ENCODE results near the gene ABCC4. TPM values are rescaled to one million over a fixed set of nuclear protein-coding genes. Genes with fewer than 3 reads are reported as not detected.

ABCC4 gene
- total and polyA plus RNA-seq, 2 donors (not counting 1 experiment from before 2014, with no cell fraction given), result 1.8 to 7.1 TPM

- intact Hi-C loops (cut with micrococcal nuclease), result loop anchor here (5.0 kb wide), 1 partner anchor 74 kb away; the partner anchor contains the start of gene ABCC4
- WGBS (ENCODE audit: insufficient coverage), result 83% methylated on average over 3 of the region's 5 CpGs
- H3K36me3 ChIP-seq (replicated peaks in 1 of 2; ENCODE audit: control extremely low read depth in 1 of 2, control insufficient read depth in 1 of 2, extremely low read depth in 1 of 2, insufficient read depth in 2 of 2, low read length in 1 of 2), result no peaks in the 10 kb centered on the region
- no peak for ATAC-seq (ENCODE audit: low read depth)
- H3K79me2 ChIP-seq (ENCODE audit: control insufficient read depth, insufficient read depth, low read length), result no peaks in the 10 kb centered on the region
- H3K27ac ChIP-seq (ENCODE audit: low read length in 2 of 2), result no peak overlapping the region
- DNase-seq, result no peak
- no peaks in the 10 kb centered on the region for H3K9me3 ChIP-seq (ENCODE audit: control extremely low read depth in 1 of 3, control insufficient read depth in 2 of 3, insufficient read depth in 1 of 3, low read length in 2 of 3)
- TF ChIP-seq EZH2 (IDR thresholded peaks at IDR 0.05; ENCODE audit: borderline replicate concordance, insufficient read depth, low read depth, low read length, poor library complexity, severe bottlenecking) (no peak), CTCF (IDR thresholded peaks at IDR 0.05) (no peak)
- Mint-ChIP-seq H3K9me3 (ENCODE audit: insufficient read depth) (no peaks in the 10 kb centered on the region), H3K4me1 (peaks cover 21% of the 10 kb centered on the region), H3K27me3 (no peaks in the 10 kb centered on the region), H3K4me3 (no peak overlapping the region), H3K27ac (no peak overlapping the region)
- CTCF ChIA-PET, result interaction anchor here (1.0 to 3.5 kb wide), 2 partner anchors 36 to 176 kb away, joined by 4 to 12 read pairs; no protein-coding TSS in a partner anchor
- no peak overlapping the region for H3K4me3 ChIP-seq (ENCODE audit: control extremely low read depth in 1 of 5, extremely low read depth in 1 of 5, insufficient read depth in 1 of 5, low read depth in 2 of 5, low read length in 4 of 5)
- peaks cover 12 to 22% of the 10 kb centered on the region in 2 donors for H3K4me1 ChIP-seq (ENCODE audit: control insufficient read depth in 2 of 2, insufficient read depth in 2 of 2, low read length in 2 of 2)
- peak overlapping the region; percentile 63 for H3K4me2 ChIP-seq (replicated peaks; ENCODE audit: low read depth, low read length, poor library complexity, severe bottlenecking)
- POLR2A ChIA-PET, result interaction anchor here (0.7 kb wide), 1 partner anchor 16 kb away, joined by 6 read pairs; no protein-coding TSS in a partner anchor
- H3K9ac ChIP-seq (ENCODE audit: low read length), result no peak overlapping the region
- no peak overlapping the region for H2AFZ ChIP-seq (ENCODE audit: insufficient read depth, low read depth, low read length, poor library complexity, severe bottlenecking)
- H4K20me1 ChIP-seq (ENCODE audit: control insufficient read depth, insufficient read depth, low read length, poor library complexity, severe bottlenecking), result no peaks in the 10 kb centered on the region
- H3K27me3 ChIP-seq (replicated peaks in 1 of 4; ENCODE audit: control extremely low read depth in 1 of 4, control insufficient read depth in 3 of 4, insufficient read depth in 4 of 4, low read length in 3 of 4), result no peaks in the 10 kb centered on the region
These were observed 73.1 kb downstream of the ABCC4 start for GRCh38 chr13:95228130-95228529.

- Histone ChIP-seq H3K27ac (ENCODE audit: low read length in 2 of 2) (peak overlapping the region; percentile 23 to 37), H3K9me3 (ENCODE audit: control extremely low read depth in 1 of 3, control insufficient read depth in 2 of 3, insufficient read depth in 1 of 3, low read length in 2 of 3) (no peaks in the 10 kb centered on the region), H2AFZ (ENCODE audit: insufficient read depth, low read depth, low read length, poor library complexity, severe bottlenecking) (peak overlapping the region; percentile 49), H3K27me3 (replicated peaks in 1 of 4; ENCODE audit: control extremely low read depth in 1 of 4, control insufficient read depth in 3 of 4, insufficient read depth in 4 of 4, low read length in 3 of 4) (no peaks in the 10 kb centered on the region), H3K4me3 (ENCODE audit: control extremely low read depth in 1 of 5, extremely low read depth in 1 of 5, insufficient read depth in 1 of 5, low read depth in 2 of 5, low read length in 4 of 5) (peak overlapping the region in 2 of 5 experiments; percentile 1 to 33), H3K9ac (ENCODE audit: low read length) (peak overlapping the region; percentile 23), H3K4me2 (replicated peaks; ENCODE audit: low read depth, low read length, poor library complexity, severe bottlenecking) (peak overlapping the region; percentile 63), H3K4me1 (ENCODE audit: control insufficient read depth in 2 of 2, insufficient read depth in 2 of 2, low read length in 2 of 2) (peaks cover 12 to 22% of the 10 kb centered on the region in 2 donors), H3K79me2 (ENCODE audit: control insufficient read depth, insufficient read depth, low read length) (no peaks in the 10 kb centered on the region), H4K20me1 (ENCODE audit: control insufficient read depth, insufficient read depth, low read length, poor library complexity, severe bottlenecking) (no peaks in the 10 kb centered on the region), H3K36me3 (replicated peaks in 1 of 2; ENCODE audit: control extremely low read depth in 1 of 2, control insufficient read depth in 1 of 2, extremely low read depth in 1 of 2, insufficient read depth in 2 of 2, low read length in 1 of 2) (no peaks in the 10 kb centered on the region)
- peak; percentile 70 for ATAC-seq (ENCODE audit: low read depth)
- peak; percentile 33 for DNase-seq
- CTCF ChIA-PET, result interaction anchor here (0.8 to 3.5 kb wide), 5 partner anchors 35 to 177 kb away, joined by 3 to 12 read pairs (median 4); no protein-coding TSS in a partner anchor
- H3K27ac Mint-ChIP-seq, result peak overlapping the region; percentile 57
- intact Hi-C loops (cut with micrococcal nuclease), result loop anchor here (5.0 kb wide), 1 partner anchor 75 kb away; the partner anchor contains the start of gene ABCC4
- peaks cover 21% of the 10 kb centered on the region for H3K4me1 Mint-ChIP-seq
- peak overlapping the region; percentile 70 for H3K4me3 Mint-ChIP-seq
- POLR2A ChIA-PET, result no interaction called here
- no peaks in the 10 kb centered on the region for H3K27me3 Mint-ChIP-seq
- 0% methylated on average over 1 of the region's 4 CpGs for WGBS (ENCODE audit: insufficient coverage)
- H3K9me3 Mint-ChIP-seq (ENCODE audit: insufficient read depth), result no peaks in the 10 kb centered on the region
- no peak for TF ChIP-seq CTCF (IDR thresholded peaks at IDR 0.05)
- no peak for TF ChIP-seq EZH2 (IDR thresholded peaks at IDR 0.05; ENCODE audit: borderline replicate concordance, insufficient read depth, low read depth, low read length, poor library complexity, severe bottlenecking)
These were observed 74.1 kb downstream of the ABCC4 start for GRCh38 chr13:95226932-95227695.
